Measurements from ENCODE around the gene CORT.

- TF ChIP-seq CTCF (IDR thresholded peaks at IDR 0.05; ENCODE audit: low read length) = no peak
- no peak for TF ChIP-seq EZH2 (optimal IDR thresholded peaks at IDR 0.05; ENCODE audit: low read depth, low read length)
Measured at GRCh38 chr1:10495475-10495817, 45.6 kb downstream of the CORT start.
